K562 (cell line): ENCODE measurements around the gene OR2A12. TPM values are rescaled to one million over a fixed set of nuclear protein-coding genes. Genes with fewer than 3 reads are reported as not detected.
A peak's percentile ranks its signal among the peaks of the same experiment; 100 is the strongest.

Source experiments
- ATAC-seq: fragments of 200-7000 bp; cut with Tn5 transposase; 3 replicates; pipeline ENCODE4 v1.9.1; 2020; ENCODE audit warnings: moderate library complexity
- Bru-seq: library from RNA; stranded (reverse); fragments of 400-500 nt; gene quantifications from one replicate; lab custom pipeline; 2021; lab: Mats Ljungman, UMichigan
- BruChase-seq, 2 experiments: library from RNA; stranded (reverse); fragments of 400-500 nt; gene quantifications; one replicate each; lab custom pipeline; 2021; lab: Mats Ljungman, UMichigan
- BruUV-seq: library from RNA; stranded (reverse); fragments of 400-500 nt; replicated peaks from 2 replicates; lab custom pipeline; 2021; lab: Mats Ljungman, UMichigan
- CTCF ChIA-PET: fragments of 300-600 bp; formaldehyde crosslinking; extraction: SDS; loops from one replicate; lab custom pipeline; 2021; ENCODE audit warnings: low intra/inter-chr PET ratio; lab: Yijun Ruan, JAX
- POLR2A ChIA-PET: fragments of 300-600, 350-650 bp; sonication (Branson Sonifier 250); formaldehyde crosslinking; extraction: SDS; loops from one replicate; lab custom pipeline; 2021; ENCODE audit warnings: antibody characterized with exemption, inconsistent platforms; lab: Yijun Ruan, JAX
- DNase-seq, 4 experiments: peaks; one replicate each; pipeline versions ENCODE4 v3.0.0 to v3.0.0-alpha.2; 2011 to 2018; ENCODE audit warnings: low spot score in 3 of 4, mixed read lengths in 3 of 4; ENCODE audit errors: extremely low read depth in 1 of 4
- FAIRE-seq: peaks from 2 replicates; lab custom pipeline; 2011; peaks lifted over from hg19 to GRCh38; lab: Jason Lieb, UNC
- H2AFZ ChIP-seq: 2 replicates; pipeline ENCODE4 v1.6.0; 2011; ENCODE audit warnings: low read depth, low read length, control low read depth, inconsistent platforms
- H3K27ac ChIP-seq: fragments of 200-600 bp; 3 replicates; pipeline ENCODE4 v1.8.0; 2011; ENCODE audit warnings: low read depth, mild to moderate bottlenecking, control low read depth, inconsistent platforms, low read length, moderate library complexity, mixed read lengths; ENCODE audit errors: extremely low read depth
- H3K27me3 ChIP-seq, 2 experiments: fragments of 300-600 bp in 1 of 2; 2 replicates in 1 of 2; 3 replicates in 1 of 2; pipeline versions ENCODE4 v1.6.0 to v1.8.0; 2011; ENCODE audit warnings: inconsistent platforms in 2 of 2, low read length in 2 of 2, mild to moderate bottlenecking in 1 of 2, mixed read lengths in 1 of 2, moderate library complexity in 1 of 2; ENCODE audit not compliant: control insufficient read depth in 2 of 2, insufficient read depth in 2 of 2
- H3K36me3 ChIP-seq: fragments of 300-600 bp; 3 replicates; pipeline ENCODE4 v1.8.0; 2011; ENCODE audit warnings: mild to moderate bottlenecking, low read length, inconsistent platforms; ENCODE audit not compliant: control insufficient read depth, insufficient read depth
- H3K4me1 ChIP-seq, 2 experiments: fragments of 200-600 bp in 1 of 2; replicated peaks in 1 of 2; 2 replicates in 1 of 2; 3 replicates in 1 of 2; pipeline versions ENCODE4 v1.5.1 to v1.8.0; 2011; ENCODE audit warnings: inconsistent platforms in 2 of 2, low read length in 2 of 2, mild to moderate bottlenecking in 1 of 2, mixed read lengths in 1 of 2, moderate library complexity in 1 of 2; ENCODE audit not compliant: control insufficient read depth in 2 of 2, insufficient read depth in 2 of 2
- H3K4me2 ChIP-seq: 2 replicates; pipeline ENCODE4 v1.6.1; 2011; ENCODE audit warnings: low read length, control low read depth, inconsistent platforms, mixed read lengths; ENCODE audit not compliant: insufficient read depth
- H3K4me3 ChIP-seq: fragments of 200-600 bp; sonication (generic), shearing (Covaris generic); 2 replicates; pipeline ENCODE4 v1.5.1; 2016; ENCODE audit warnings: control low read depth, inconsistent platforms
- H3K79me2 ChIP-seq: fragments of 200-600 bp; 3 replicates; pipeline ENCODE4 v1.8.0; 2011; ENCODE audit warnings: low read length, inconsistent platforms; ENCODE audit not compliant: control insufficient read depth, insufficient read depth
- H3K9ac ChIP-seq, 2 experiments: 2 replicates each; pipeline versions ENCODE4 v1.6.0 to v1.6.1; 2011; ENCODE audit warnings: low read depth in 2 of 2, low read length in 2 of 2, control low read depth in 1 of 2, inconsistent platforms in 1 of 2, mild to moderate bottlenecking in 1 of 2, mixed read lengths in 1 of 2; ENCODE audit not compliant: insufficient read depth in 1 of 2
- H3K9me1 ChIP-seq: one replicate; pipeline ENCODE4 v1.6.0; 2011; ENCODE audit warnings: inconsistent platforms, mild to moderate bottlenecking, low read length, moderate library complexity; ENCODE audit not compliant: control insufficient read depth, insufficient read depth
- H3K9me3 ChIP-seq: replicated peaks from 2 replicates; pipeline ENCODE4 v1.5.1; 2011; ENCODE audit warnings: low read depth, low read length, inconsistent platforms; ENCODE audit not compliant: control insufficient read depth, insufficient read depth
- H4K20me1 ChIP-seq: replicated peaks from 2 replicates; pipeline ENCODE4 v1.6.1; 2011; ENCODE audit warnings: low read length, inconsistent platforms, mixed read lengths; ENCODE audit not compliant: control insufficient read depth, insufficient read depth
- CCNT2 ChIP-seq: IDR thresholded peaks from 2 replicates; pipeline ENCODE4 v1.6.1; 2011; ENCODE audit warnings: borderline replicate concordance, low read depth, mild to moderate bottlenecking, moderate library complexity, mixed read lengths, low read length; ENCODE audit not compliant: insufficient read length; ENCODE audit errors: extremely low read depth
- GABPB2 ChIP-seq: fragments of 250-450 bp; sonication (Bioruptor Pico); conservative IDR thresholded peaks from 2 replicates; pipeline ENCODE4 v1.5.1; 2021; ENCODE audit warnings: mild to moderate bottlenecking
- KHSRP ChIP-seq: fragments of 450-650 bp; IDR thresholded peaks from 2 replicates; pipeline ENCODE4 v1.6.1; 2017
- NR2C2 ChIP-seq, 2 experiments: fragments of 200-800 bp in 1 of 2; sonication (Bioruptor generic) in 1 of 2; sonication (generic) in 1 of 2; formaldehyde crosslinking in 1 of 2; IDR thresholded peaks; 2 replicates each; pipeline versions ENCODE4 v1.6.1 to v1.8.0; 2016 to 2022; ENCODE audit warnings: mild to moderate bottlenecking in 1 of 2, missing compliant biosample characterization in 1 of 2, missing genetic modification characterization in 1 of 2, missing genetic modification reagents in 1 of 2
- SRSF3 ChIP-seq: fragments of 200-400 bp; formaldehyde crosslinking; IDR thresholded peaks from 2 replicates; pipeline ENCODE4 v1.6.1; 2016; ENCODE audit warnings: mild to moderate bottlenecking, low read length, moderate library complexity; ENCODE audit not compliant: insufficient read depth
- ZNF507 ChIP-seq: conservative IDR thresholded peaks from 2 replicates; pipeline ENCODE4 v1.6.1; 2017; ENCODE audit warnings: missing genetic modification characterization, missing compliant biosample characterization
- WGBS: fragments of 100-300 bp; shearing (Covaris generic); methylation state at CpG from one replicate; pipeline ENCODE4 v1.1.6; 2016; ENCODE audit warnings: low coverage, mixed read lengths; ENCODE audit not compliant: insufficient coverage; ENCODE audit errors: missing lambda C conversion rate; 5-methylcytosine and 5-hydroxymethylcytosine counted together
- in situ Hi-C: fragments of 300-500 bp; cut with MboI; formaldehyde crosslinking; loops from 4 replicates; pipeline ENCODE4 v1.15.0; 2018; ENCODE audit warnings: inconsistent platforms, mixed read lengths
- intact Hi-C: fragments of 100-400 bp; cut with micrococcal nuclease; formaldehyde crosslinking; loops from 2 replicates; pipeline ENCODE4 v1.14.2; 2022
- long read RNA-seq, 3 experiments: library from polyadenylated mRNA in 2 of 3; library from RNA in 1 of 3; unstranded in 2 of 3; stranded (forward) in 1 of 3; transcript quantifications; one replicate each; pipeline ENCODE4 v2.0.0, GENCODE V29; 2019 to 2022
- polyA minus RNA-seq, 3 experiments: library from RNA; depleted of rRNA, polyadenylated mRNA; stranded (reverse); fragments of >200 nt; gene quantifications; 2 replicates each; pipeline ENCODE4 v1.2.3, GENCODE V29; 2011
- polyA plus RNA-seq, 8 experiments: library from polyadenylated mRNA; depleted of rRNA in 4 of 8; stranded (reverse) in 5 of 8; unstranded in 3 of 8; fragments of >200 nt; fragmentation: Nextera tagmentation in 2 of 8; fragmentation: Illumina TruSeq in 1 of 8; extraction: Ambion mirVana in 2 of 8; extraction: Trizol in 1 of 8; gene quantifications; 2 replicates each; pipeline versions ENCODE4 v1.2.1 to v1.2.3, GENCODE V29; 2011 to 2014; ENCODE audit warnings: inconsistent platforms in 1 of 8, missing spikeins in 1 of 8
- total RNA-seq, 7 experiments: library from RNA; depleted of rRNA in 6 of 7; stranded (reverse); fragments of >200 nt in 6 of 7; fragmentation: Illumina TruSeq in 2 of 7; extraction: Trizol in 2 of 7; gene quantifications; 2 replicates each; pipeline versions ENCODE4 v1.2.1 to v1.2.3, GENCODE V29; 2011 to 2021; ENCODE audit warnings: low replicate concordance in 1 of 7

OR2A12 gene, protein sequence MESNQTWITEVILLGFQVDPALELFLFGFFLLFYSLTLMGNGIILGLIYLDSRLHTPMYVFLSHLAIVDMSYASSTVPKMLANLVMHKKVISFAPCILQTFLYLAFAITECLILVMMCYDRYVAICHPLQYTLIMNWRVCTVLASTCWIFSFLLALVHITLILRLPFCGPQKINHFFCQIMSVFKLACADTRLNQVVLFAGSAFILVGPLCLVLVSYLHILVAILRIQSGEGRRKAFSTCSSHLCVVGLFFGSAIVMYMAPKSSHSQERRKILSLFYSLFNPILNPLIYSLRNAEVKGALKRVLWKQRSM
- not detected in 2 replicates for total RNA-seq (2011; cell fraction: chromatin; rRNA removed; ENCODE audit: low replicate concordance)
- total RNA-seq (2011; cell fraction: nucleolus; rRNA removed), result not detected in 2 replicates
- not detected in 2 replicates for total RNA-seq (2011; cell fraction: nucleoplasm; rRNA removed)
- total RNA-seq (2014; rRNA removed), result not detected in 2 replicates
- not detected in 2 replicates for total RNA-seq (2014; rRNA removed; fragmentation: Illumina TruSeq; extraction: Trizol)
- not detected in 2 replicates for total RNA-seq (2015; rRNA removed; fragmentation: Illumina TruSeq; extraction: Trizol)
- total RNA-seq (2021), result not detected in 2 replicates
- not detected in 2 replicates for polyA plus RNA-seq (2011; rRNA removed)
- polyA plus RNA-seq (2011; cell fraction: cytosol; rRNA removed), result not detected in 2 replicates
- polyA plus RNA-seq (2011; cell fraction: nucleus; rRNA removed), result not detected in 2 replicates
- 0.01 TPM in 1 of 2 replicates, not detected in the other for polyA plus RNA-seq (2012)
- polyA plus RNA-seq (2014; fragmentation: Illumina TruSeq; extraction: Trizol), result not detected in 2 replicates
- polyA plus RNA-seq (2014; fragmentation: Nextera tagmentation; extraction: Ambion mirVana), result not detected
- polyA plus RNA-seq (2014; rRNA removed), result not detected in 2 replicates
- polyA minus RNA-seq (2011; rRNA and poly(A)+ RNA removed), result not detected in 2 replicates
- not detected in 2 replicates for polyA minus RNA-seq (2011; cell fraction: cytosol; rRNA and poly(A)+ RNA removed)
- polyA minus RNA-seq (2011; cell fraction: nucleus; rRNA and poly(A)+ RNA removed), result not detected in 2 replicates
- percentile 11 among the genes with signal in this experiment for Bru-seq, nascent RNA
- percentile 11 among the genes with signal in this experiment for BruChase-seq, experiment 1, labeled RNA remaining after a 2-hour chase
- percentile 8 among the genes with signal in this experiment for BruChase-seq, experiment 2, labeled RNA remaining after a 6-hour chase
- long read RNA-seq, experiment 1, result 0 reads
- long read RNA-seq, experiment 2, result 0 reads
- long read RNA-seq, experiment 3, result 0 reads

- CTCF ChIA-PET, result no interaction called here
- intact Hi-C loops, result no loop called here
- no peak for FAIRE-seq
- no peak for TF ChIP-seq CCNT2
- TF ChIP-seq KHSRP, result no peak
- no peak for TF ChIP-seq ZNF507 (tag)
- TF ChIP-seq SRSF3, result no peak
- no peak for TF ChIP-seq GABPB2
- TF ChIP-seq NR2C2 (CRISPR knock-in tag; IDR thresholded peaks at IDR 0.05), result no peak
- TF ChIP-seq NR2C2 (tag; IDR thresholded peaks at IDR 0.05), result no peak
These were observed at the start of gene OR2A12 for GRCh38 chr7:144085978-144086377. Gene OR2A12, plus strand, starts transcription at chr7:144086278. Its CDS starts 8,830 bp downstream, at chr7:144095108.

More at GRCh38 chr7:144085978-144086377, at the start of gene OR2A12:
- in situ Hi-C loops, result no loop called here
- no peaks in the 10 kb centered on the region for H3K4me1 ChIP-seq
- no peaks in the 10 kb centered on the region for H3K9me3 ChIP-seq
- no TSS peak for BruUV-seq
- no peaks in the 10 kb centered on the region for H4K20me1 ChIP-seq
- no peak within 1 kb of the TSS for H3K27ac ChIP-seq
- no peak within 1 kb of the TSS for H3K4me2 ChIP-seq
- ATAC-seq (no peak), DNase-seq (no peak)
- H3K9ac ChIP-seq, result no peak within 1 kb of the TSS
- H2AFZ ChIP-seq, result no peak within 1 kb of the TSS
- no peaks in the 10 kb centered on the region for H3K36me3 ChIP-seq
- no peaks in the 10 kb centered on the region for H3K79me2 ChIP-seq
- no peaks in the 10 kb centered on the region for H3K9me1 ChIP-seq
- WGBS, result 10% methylated on average over 2 of the region's 2 CpGs
- no peaks in the 10 kb centered on the region for H3K27me3 ChIP-seq
- no peak within 1 kb of the TSS for H3K4me3 ChIP-seq
- POLR2A ChIA-PET, result no interaction called here
